ENCODE measurements around the gene MARCHF3.

DNA sequence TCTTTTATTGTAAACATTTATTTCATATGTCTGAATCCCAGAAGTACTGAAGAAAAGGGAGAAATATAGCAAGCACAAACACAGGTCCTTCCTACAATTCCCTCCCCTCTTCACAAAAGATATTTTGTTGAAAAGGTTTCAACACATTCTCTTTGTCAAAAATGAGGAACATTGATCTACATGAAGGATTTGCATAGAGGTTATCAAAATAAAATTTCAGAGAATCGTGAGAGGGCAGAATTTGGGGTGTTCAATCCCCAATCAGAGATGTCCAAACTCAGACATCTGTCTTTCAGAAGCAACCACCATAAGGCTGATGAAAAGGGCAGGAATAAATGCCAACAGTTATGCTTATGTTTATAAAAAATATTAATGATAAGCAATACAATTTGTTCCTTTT is 69.2 kb downstream of the MARCHF3 start:
- TF ChIP-seq, protein P1, sequence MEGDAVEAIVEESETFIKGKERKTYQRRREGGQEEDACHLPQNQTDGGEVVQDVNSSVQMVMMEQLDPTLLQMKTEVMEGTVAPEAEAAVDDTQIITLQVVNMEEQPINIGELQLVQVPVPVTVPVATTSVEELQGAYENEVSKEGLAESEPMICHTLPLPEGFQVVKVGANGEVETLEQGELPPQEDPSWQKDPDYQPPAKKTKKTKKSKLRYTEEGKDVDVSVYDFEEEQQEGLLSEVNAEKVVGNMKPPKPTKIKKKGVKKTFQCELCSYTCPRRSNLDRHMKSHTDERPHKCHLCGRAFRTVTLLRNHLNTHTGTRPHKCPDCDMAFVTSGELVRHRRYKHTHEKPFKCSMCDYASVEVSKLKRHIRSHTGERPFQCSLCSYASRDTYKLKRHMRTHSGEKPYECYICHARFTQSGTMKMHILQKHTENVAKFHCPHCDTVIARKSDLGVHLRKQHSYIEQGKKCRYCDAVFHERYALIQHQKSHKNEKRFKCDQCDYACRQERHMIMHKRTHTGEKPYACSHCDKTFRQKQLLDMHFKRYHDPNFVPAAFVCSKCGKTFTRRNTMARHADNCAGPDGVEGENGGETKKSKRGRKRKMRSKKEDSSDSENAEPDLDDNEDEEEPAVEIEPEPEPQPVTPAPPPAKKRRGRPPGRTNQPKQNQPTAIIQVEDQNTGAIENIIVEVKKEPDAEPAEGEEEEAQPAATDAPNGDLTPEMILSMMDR (IDR thresholded peaks at IDR 0.05): no peak
- TF ChIP-seq, protein P2, sequence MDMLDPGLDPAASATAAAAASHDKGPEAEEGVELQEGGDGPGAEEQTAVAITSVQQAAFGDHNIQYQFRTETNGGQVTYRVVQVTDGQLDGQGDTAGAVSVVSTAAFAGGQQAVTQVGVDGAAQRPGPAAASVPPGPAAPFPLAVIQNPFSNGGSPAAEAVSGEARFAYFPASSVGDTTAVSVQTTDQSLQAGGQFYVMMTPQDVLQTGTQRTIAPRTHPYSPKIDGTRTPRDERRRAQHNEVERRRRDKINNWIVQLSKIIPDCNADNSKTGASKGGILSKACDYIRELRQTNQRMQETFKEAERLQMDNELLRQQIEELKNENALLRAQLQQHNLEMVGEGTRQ (CRISPR knock-in tag; IDR thresholded peaks at IDR 0.05): no peak
- TF ChIP-seq, protein P3, sequence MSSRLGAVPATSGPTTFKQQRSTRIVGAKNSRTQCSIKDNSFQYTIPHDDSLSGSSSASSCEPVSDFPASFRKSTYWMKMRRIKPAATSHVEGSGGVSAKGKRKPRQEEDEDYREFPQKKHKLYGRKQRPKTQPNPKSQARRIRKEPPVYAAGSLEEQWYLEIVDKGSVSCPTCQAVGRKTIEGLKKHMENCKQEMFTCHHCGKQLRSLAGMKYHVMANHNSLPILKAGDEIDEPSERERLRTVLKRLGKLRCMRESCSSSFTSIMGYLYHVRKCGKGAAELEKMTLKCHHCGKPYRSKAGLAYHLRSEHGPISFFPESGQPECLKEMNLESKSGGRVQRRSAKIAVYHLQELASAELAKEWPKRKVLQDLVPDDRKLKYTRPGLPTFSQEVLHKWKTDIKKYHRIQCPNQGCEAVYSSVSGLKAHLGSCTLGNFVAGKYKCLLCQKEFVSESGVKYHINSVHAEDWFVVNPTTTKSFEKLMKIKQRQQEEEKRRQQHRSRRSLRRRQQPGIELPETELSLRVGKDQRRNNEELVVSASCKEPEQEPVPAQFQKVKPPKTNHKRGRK (CRISPR knock-in tag; IDR thresholded peaks at IDR 0.05; ENCODE audit: borderline replicate concordance): no peak
- TF ChIP-seq ZNF416 (CRISPR knock-in tag; IDR thresholded peaks at IDR 0.05) (no peak), CREB1 (CRISPR knock-in tag; IDR thresholded peaks at IDR 0.05) (no peak), MYBL2 (CRISPR knock-in tag; IDR thresholded peaks at IDR 0.05) (no peak), ELF4 (CRISPR knock-in tag; IDR thresholded peaks at IDR 0.05; ENCODE audit: low read depth) (no peak)
- TF ChIP-seq, protein P4, sequence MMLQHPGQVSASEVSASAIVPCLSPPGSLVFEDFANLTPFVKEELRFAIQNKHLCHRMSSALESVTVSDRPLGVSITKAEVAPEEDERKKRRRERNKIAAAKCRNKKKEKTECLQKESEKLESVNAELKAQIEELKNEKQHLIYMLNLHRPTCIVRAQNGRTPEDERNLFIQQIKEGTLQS (CRISPR knock-in tag; conservative IDR thresholded peaks at IDR 0.05): no peak
- TF ChIP-seq, protein P5, sequence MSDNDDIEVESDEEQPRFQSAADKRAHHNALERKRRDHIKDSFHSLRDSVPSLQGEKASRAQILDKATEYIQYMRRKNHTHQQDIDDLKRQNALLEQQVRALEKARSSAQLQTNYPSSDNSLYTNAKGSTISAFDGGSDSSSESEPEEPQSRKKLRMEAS (CRISPR knock-in tag; IDR thresholded peaks at IDR 0.05): no peak

Measured in WTC11 (cell line).